Left ventricle myocardium superior (tissue), 1 donor: Measurements from ENCODE around the gene RACK1. TPM values are rescaled to one million over a fixed set of nuclear protein-coding genes. Genes with fewer than 3 reads are reported as not detected.
A peak's percentile ranks its signal among the peaks of the same experiment; 100 is the strongest.
"Not testable (repeated sequence)": the region's sequence is repeated elsewhere in the genome, so short reads cannot be mapped to it uniquely, and the experiment has no call there.

Source experiments
- ATAC-seq: fragments of 200-7000 bp; cut with Tn5 transposase; one replicate; pipeline ENCODE4 v1.9.1; 2020; ENCODE audit warnings: mild to moderate bottlenecking, moderate library complexity
- DNase-seq: peaks from one replicate; pipeline ENCODE4 v3.0.0-alpha.2; 2020
- intact Hi-C: fragments of 100-400 bp; cut with micrococcal nuclease; formaldehyde crosslinking; loops from one replicate; pipeline ENCODE4 v1.11.0; 2022
- total RNA-seq: library from RNA; stranded (reverse); fragmentation: NEBNext Ultra II Directional; extraction: Animal tissue kit (Norgen Biotek cat#: 25700); gene quantifications from one replicate; pipeline ENCODE4 v1.2.1, GENCODE V29; 2021
- donor health status: DM: no; HTN: yes; CAD: no; lungs with severe emphysema.

RACK1 gene
- total RNA-seq, 1 donor from 2014 or later = 641 TPM

DNA sequence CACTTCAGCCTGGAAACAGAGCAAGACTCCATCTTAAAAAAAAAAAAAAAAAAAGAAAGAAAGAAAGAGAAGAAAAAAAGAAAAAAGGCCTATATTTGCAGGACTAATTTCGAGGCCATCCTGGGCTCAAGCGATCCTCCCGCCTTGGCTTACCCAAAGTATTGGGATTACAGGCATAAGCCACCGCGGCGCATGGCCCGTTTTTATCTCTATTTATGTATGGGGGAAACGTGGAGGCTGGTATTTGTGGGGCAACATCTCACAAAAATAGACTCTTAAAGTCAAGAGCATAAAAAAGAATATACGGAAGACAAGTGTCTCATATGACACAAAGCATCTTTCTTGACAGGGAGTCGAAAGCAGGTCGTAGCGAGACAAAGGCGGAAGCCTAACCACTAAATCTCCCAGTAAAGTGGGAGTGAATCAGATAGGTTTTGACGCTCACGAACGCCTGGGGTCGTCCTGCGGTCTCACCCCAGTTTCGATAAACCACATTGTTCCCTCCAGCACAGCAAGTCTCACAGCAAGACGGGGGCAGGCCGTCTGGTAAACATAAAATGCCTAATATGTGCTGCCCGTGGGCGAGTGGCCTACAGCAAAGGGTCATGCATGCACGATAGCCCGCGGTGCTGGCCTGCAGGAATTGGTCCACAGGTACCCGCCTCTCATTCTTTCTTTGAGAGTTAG is 22.5 kb downstream of the RACK1 start:
- DNase-seq (peak; percentile 38), ATAC-seq (no peak)
- intact Hi-C loops = no loop called here

DNA sequence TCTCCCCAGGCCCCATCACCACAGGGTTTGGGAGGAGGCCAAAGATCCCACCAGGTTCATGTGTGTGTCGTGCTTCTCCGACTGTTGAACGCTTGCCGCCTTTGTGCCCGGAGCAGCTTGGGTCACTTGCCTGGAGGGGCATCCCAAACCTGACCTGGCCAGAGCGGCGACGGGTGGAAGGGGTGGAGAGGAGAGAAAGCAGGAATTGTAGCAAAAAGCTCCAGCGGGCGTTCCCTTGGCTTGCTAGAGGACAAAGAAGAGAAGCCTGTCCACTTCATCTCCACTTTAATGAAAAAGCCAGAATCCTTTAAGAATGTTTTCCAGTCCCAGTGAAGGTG is 23.6 kb downstream of the RACK1 start:
- ATAC-seq = no peak
- no peak for DNase-seq
- intact Hi-C loops = no loop called here

DNA sequence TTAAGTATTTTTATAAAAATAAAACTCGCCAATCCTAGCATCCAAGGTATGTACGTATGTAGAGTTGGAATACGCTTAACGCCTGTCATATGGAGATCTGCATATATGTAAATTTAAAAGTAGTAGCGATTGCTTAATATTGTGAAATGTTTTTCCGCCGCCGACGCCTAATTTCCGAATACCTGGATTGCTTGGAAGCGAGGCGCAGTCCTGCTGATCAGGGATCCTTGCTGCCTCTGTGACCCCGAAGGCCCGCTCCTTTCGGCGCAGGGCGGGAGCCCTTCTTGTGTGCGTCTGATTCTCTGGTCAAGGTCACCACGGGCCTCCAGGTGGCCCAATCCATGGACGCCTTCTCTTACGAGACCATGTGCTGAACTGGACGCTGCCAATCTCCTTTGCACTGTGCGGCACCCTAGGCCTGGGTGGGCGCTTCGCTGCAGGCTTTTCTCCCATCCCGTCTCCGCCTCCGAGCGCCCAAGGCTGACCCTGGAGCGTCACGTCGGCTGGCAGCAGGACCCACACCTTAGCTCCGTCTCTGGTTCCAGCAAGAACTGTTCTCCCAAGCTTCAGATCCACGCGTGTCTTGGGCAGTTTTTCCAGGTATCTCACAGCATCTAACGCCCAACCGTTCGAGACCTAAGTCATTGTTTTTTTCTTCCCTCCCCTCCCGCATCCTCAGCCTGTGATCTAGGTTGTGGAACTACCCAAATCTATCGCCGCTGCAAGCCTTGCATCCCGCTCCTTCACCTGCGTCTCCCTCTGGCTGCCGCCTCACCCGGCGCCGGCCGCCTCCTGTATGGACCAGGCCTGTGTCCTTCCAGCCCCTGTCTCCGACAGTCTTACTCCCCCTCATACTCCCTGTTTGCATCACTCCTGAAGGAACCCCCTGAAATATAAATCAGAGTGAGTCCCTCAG is 24.2 kb downstream of the RACK1 start:
- DNase-seq (no peak), ATAC-seq (no peak)
- intact Hi-C loops = no loop called here

DNA sequence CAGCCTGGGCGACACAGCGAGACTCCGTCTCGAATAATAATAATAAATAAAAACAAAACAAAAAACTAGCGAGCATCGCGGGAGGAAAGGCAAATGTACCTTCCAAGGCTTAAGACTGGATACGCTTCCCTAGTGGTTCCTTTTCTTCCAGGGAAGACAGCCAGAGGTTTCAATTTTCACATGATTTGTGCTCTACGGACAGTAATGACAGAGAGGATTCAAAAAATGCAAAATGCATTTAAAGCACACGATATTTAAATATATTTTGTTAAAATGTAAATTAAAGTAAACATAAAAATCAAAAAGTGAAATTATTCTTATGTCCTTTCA is 24.9 kb downstream of the RACK1 start:
- DNase-seq = no peak
- intact Hi-C loops = no loop called here
- no peak for ATAC-seq

DNA sequence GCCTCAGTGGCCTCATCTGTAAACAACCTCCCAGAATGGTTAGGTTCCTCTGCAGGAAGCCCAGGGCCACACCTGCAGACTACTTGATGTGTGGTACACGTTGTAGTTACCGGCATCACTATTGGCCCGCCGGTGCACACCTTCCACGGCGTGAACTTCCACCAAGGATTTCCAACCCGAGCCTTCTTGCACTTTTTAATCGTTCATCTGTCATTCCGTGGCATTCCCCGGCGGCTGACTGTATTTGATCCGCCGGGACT is 26.0 kb downstream of the RACK1 start:
- peak; percentile 1 for ATAC-seq
- intact Hi-C loops = no loop called here
- DNase-seq = peak; percentile 35

DNA sequence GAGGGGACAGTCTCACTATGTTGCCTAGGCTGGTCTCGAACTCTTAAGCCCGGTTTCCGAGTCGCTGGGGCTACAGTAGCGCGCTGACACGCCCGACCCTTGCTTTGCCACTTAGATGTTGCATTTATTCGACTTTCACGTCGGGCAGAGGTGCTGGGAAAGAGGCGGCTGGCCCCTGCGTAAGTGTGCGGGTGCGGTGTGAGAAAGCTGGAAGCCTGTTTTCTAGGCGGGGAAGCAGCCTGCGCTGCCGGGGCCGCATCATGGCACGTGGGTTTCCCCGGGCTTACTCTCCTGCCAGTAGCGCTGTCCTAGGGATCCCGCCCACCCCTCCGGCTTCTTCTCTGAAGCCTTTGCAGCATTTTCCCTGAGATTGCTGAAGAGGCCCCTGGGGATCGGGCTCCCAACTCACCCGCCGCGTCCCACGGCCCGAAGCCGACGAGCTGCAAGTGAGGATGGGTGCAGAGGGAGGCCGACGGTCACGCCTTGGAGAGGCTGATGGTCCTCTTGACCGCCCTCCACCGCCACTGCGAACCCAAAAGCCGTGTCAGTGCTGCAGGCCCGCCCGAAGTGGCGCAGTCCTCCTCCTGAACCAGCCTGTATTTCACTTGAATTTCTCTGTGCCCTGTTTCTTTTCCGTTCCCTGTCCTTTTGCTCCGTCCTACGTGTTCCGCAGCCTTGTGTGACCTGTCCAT is 26.4 kb downstream of the RACK1 start:
- peak; percentile 66 for DNase-seq
- intact Hi-C loops = no loop called here
- ATAC-seq = peak; percentile 45

DNA sequence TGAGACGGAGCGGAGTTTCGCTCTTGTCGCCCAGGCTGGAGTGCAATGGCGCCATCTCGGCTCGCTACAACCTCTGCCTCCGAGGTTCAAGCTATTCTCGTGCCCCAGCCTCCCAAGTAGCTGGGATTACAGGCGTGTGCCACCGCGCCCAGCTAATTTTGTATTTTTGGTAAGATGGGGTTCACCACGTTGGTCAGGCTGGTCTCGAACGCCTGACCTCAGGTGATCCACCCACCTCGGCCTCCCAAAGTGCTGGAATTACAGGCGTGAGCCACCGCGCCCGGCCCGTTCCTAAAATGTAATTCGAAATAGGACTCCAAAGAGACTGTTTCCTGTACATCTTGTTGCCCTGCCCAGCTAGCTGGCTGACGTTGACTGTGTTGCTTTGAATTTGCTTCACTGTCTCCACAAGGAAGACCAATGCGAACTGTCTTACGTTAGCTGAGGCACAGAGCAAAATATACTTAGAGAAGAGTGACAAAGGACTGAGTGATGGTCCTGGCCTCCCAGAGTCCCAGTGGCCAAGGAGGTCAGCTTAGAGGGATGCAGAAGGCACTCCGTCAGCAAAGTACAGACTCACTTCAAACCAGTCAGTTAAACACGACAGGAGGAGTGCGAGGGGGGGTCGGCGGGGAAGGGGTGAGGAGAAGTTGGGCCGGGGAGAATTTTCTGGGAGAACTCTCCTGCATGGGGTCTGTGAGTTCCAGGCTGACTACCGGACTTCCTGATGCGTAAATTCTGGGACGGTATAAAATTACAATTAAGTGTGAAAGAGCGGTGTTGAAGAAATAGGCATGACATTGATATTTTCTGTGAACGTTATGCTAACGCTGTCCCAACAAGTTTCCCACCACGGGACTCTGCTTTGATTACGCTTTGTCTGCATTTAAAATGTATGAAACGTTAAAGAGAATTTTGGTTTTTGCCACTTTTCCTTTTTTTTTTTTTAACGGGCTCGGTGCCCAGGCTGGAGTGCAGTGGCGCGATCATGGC is 27.4 kb downstream of the RACK1 start:
- no peak for ATAC-seq
- intact Hi-C loops = no loop called here
- DNase-seq = no peak

DNA sequence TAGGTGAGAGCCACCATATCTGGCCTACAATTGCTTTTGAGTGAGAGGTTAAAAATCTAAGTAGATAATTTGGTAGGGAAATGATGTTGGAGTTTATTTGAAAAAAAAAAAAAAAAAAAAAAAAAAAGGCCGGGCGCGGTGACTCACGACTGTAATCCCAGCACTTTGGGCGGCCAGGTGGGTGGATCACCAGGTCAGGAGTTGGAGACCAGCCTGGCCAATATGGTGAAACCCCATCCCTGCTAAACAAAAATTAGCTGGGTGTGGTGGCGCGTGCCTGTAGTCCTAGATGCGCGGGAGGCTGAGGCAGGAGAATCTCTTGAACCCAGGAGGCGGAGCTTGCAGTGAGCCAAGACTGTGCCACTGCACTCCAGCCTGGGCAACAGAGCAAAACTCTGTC is 29.5 kb downstream of the RACK1 start:
- ATAC-seq, intact Hi-C loops, DNase-seq: not testable (repeated sequence)

DNA sequence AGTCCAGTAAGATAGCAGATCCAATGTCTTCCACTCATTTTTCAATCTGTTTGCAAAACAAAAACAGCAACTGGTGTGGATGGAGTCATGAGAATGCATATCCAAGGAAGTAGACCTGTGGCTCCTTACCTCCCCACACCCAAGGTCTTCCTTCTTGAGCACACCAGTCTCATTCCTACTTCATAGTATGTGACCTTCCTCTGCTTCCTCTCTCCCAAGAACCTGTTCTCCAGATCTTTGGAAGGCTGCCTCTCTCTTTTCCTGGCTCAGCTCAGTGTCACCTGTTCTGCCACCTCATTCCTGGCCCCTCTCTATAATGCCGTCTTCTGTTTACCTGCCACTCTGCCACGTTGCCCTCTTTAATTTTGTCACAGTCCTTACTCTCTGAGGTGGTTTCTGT is 30.8 kb downstream of the RACK1 start:
- intact Hi-C loops = no loop called here
- no peak for DNase-seq
- no peak for ATAC-seq

DNA sequence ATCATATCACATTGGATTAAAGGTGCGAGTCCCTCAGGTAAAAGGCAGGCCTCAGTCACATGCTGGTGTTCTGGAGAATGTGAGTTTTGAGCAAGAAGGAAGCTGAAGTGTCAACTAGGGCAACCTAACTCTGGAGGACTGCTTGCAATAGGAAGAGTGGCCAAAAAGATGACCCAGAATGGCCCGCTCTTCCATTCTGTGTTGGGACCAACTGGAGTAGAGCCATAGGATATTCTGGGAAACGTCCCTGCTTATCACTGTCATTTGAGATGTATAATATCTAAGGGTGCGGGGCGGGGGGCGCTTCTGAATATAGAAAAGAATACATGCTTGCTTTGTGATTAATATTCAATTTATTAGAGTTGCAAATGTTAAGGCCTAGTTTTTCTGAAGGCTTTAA is 31.6 kb downstream of the RACK1 start:
- intact Hi-C loops = no loop called here
- ATAC-seq = peak; percentile 60
- no peak for DNase-seq

DNA sequence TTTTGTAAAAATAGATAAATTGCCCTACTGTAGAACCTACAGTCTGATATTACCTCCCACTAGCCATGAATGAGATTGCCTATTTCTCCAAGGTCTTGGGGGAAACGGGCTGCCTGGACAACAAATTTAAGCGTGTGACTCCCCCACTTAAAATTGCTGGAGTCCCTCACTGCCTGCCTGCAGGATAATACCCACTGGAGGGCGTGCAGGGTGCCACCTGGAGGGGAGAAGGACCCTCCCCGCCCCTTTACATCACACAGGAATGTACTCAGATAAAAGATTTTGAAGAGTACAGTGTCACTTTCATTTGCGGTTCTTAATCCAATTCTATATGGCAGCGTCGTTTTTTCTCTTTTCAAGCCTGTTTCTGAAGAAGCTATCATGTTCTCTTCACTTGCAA is 32.5 kb downstream of the RACK1 start:
- intact Hi-C loops = no loop called here
- DNase-seq = no peak
- no peak for ATAC-seq

DNA sequence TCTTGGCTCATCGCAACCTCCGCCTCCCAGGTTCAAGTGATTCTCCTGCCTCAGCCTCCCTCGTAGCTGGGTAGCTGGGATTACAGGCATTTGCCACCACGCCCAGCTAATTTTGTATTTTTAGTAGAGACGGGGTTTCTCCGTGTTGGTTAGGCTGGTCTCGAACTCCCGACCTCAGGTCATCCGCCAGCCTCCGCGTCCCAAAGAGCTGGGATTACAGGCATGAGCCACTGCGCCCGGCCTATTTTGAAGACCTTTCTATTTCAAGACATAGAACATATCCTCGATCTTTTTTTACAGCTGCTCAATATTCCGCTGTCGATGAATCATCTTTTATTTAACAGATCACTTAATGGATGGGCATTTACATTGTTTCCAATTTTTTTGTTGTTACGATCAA is 33.0 kb downstream of the RACK1 start:
- intact Hi-C loops, DNase-seq, ATAC-seq: not testable (repeated sequence)

DNA sequence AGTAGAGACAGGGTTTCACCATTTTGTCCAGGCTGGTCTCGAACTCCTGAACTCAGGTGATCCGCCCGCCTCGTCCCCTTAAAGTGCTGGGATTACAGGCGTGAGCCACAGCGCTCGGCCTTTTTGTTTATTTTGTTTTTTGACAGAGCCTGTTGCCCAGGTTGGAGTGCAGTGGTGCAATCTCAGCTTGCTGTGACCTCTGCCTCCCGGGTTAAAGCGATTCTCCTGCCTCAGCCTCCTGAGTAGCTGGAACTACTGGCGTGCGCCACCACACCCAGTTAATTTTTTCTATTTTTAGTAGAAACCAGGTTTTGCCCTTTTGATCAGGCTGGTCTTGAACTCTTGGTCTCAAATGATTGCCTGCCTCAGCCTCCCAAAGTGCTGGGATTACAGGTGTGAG is 33.6 kb downstream of the RACK1 start:
- intact Hi-C loops, DNase-seq, ATAC-seq: not testable (repeated sequence)

DNA sequence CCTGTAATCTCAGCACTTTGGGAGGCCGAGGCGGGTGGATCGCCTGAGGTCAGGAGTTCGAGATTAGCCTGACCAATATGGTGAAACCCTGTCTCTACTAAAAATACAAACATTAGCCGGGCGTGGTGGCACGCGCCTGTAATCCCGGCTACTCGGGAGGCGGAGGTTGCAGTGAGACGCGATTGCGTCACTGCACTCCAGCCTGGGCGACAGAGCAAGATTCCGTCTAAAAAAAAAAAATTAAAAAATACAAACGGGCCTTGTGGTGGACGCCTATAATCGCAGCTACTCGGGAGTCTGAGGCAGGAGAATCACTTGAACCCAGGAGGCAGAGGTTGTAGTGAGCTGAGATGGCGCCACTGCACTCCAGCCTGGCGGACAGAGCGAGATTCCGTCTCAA is 34.7 kb downstream of the RACK1 start:
- intact Hi-C loops, DNase-seq, ATAC-seq: not testable (repeated sequence)

DNA sequence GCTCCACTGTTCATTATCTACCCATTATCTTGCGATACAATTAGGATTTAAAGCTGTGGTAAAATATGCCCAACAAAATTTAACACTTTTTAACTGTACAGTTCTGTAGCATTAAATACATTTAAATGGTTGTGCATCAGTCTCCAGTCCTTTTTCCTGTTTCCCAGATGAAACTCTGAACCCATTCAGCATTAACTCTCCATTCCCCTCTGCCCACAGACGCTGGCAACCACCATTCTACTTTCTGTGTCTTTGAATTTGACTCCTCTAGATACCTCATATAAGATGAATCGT is 35.8 kb downstream of the RACK1 start:
- intact Hi-C loops = no loop called here
- no peak for ATAC-seq
- no peak for DNase-seq

DNA sequence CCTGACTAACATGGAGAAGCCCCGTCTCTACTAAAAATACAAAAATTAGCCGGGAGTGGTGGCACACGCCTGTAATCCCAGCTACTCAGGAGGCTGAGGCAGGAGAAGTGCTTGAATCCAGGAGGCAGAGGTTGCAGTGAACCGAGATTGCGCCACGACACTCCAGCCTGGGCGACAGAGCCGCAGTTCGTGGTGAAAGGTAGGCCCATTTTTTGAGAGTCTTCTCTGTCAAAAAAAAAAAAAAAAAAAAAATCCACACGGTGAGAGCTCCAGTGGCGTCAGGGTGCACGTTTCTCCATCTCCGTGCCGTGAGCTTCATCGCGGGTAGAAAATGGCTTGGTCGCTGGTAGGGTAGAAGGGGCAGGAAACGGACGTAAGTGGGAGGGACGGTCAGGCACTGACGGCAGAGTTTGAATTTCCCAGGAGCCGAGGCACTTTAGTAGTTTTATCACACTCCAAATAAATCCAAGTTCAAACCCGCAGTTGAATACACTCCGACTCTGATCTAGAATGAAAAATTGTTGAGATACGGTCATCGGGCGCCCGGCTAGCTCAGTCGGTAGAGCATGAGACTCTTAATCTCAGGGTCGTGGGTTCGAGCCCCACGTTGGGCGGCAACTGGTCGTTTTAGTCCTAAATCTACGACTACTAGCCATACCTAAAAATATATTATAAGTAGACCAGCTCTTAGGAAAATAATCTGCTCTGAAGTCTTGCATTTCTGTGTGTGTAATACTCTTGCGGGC is 36.3 kb downstream of the RACK1 start:
- intact Hi-C loops = no loop called here
- DNase-seq = peak; percentile 86

DNA sequence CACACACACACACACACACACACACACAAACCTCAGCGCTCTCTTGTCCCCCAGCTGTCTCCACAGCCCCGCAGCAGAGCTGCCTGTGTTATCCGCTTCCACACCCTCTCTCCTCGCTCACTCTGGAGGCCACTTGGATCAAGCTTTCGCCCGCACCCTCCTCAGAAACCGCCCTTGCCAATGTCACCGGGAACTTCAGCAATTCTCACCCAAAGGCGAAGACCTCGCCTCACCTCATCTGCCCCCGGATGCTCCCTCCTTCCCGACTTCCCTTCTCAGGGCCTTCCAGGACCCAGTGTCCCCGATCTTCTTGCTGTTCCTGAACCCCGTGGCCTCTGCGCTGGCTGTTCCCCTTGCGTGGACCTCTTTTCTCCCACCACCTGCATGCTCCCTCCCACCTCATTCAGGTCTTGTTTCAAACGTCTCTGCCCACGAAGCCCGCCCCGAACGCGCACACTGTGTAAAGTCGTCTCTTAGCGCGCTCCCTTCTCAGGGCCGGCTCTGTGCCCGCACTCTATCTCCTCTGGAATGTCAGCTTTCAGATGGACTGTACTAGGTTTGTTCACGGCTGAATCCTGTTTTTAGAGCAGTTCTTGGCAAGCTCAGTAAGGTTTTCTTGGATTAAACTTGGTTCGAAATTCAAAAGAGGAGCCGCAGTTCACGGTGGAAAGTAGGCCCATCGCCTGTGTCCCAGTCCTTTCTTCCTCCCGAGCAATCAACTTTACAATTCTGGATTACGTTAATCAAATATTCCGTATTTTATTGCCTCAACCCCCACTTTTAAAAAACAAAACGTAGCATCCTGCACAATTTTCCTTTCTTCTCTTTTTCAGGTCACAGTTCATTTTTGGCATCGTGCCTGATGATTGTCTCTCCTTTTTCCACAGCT is 37.7 kb downstream of the RACK1 start:
- peak; percentile 45 for DNase-seq
- peak; percentile 17 for ATAC-seq
- intact Hi-C loops = no loop called here

More for the DNA sequence above, 36.3 kb downstream of the RACK1 start:
- peak; percentile 46 for ATAC-seq
